DND-41 (cell line): ENCODE measurements around the gene SLC24A4.
"Not testable (repeated sequence)": the region's sequence is repeated elsewhere in the genome, so short reads cannot be mapped to it uniquely, and the experiment has no call there.

ENCODE experiments used
- ATAC-seq: fragments of 200-7000 bp; cut with Tn5 transposase; 3 replicates; pipeline ENCODE4 v1.9.1; 2021; ENCODE audit warnings: low read depth; ENCODE audit not compliant: insufficient read depth
- DNase-seq: peaks from one replicate; pipeline ENCODE4 v3.0.0-alpha.2; 2020
- H2AFZ ChIP-seq: 2 replicates; pipeline ENCODE4 v1.6.0; 2012; ENCODE audit warnings: low read depth, low read length
- H3K27ac ChIP-seq: 2 replicates; pipeline ENCODE4 v1.5.1; 2012; ENCODE audit warnings: low read length, inconsistent platforms
- H3K27me3 ChIP-seq: fragments of 200-600 bp; sonication (generic); 2 replicates; pipeline ENCODE4 v1.6.0; 2012; ENCODE audit warnings: low read length, mild to moderate bottlenecking, inconsistent platforms; ENCODE audit not compliant: insufficient read depth, poor library complexity
- H3K36me3 ChIP-seq: 2 replicates; pipeline ENCODE4 v1.5.1; 2012; ENCODE audit warnings: low read length, inconsistent platforms; ENCODE audit not compliant: insufficient read depth
- H3K4me1 ChIP-seq: 2 replicates; pipeline ENCODE4 v1.5.1; 2012; ENCODE audit warnings: mild to moderate bottlenecking, low read length; ENCODE audit not compliant: insufficient read depth
- H3K4me2 ChIP-seq: 2 replicates; pipeline ENCODE4 v1.6.0; 2012; ENCODE audit warnings: mild to moderate bottlenecking, moderate library complexity, low read length, inconsistent platforms; ENCODE audit not compliant: insufficient read depth
- H3K4me3 ChIP-seq, 2 experiments: fragments of 200-600 bp in 1 of 2; shearing (Covaris generic) in 1 of 2; 2 replicates each; pipeline ENCODE4 v1.5.1; 2012 to 2016; ENCODE audit warnings: inconsistent platforms in 2 of 2, low read length in 2 of 2, mild to moderate bottlenecking in 2 of 2, low read depth in 1 of 2, moderate library complexity in 1 of 2
- H3K79me2 ChIP-seq: 2 replicates; pipeline ENCODE4 v1.6.0; 2012; ENCODE audit warnings: low read length, inconsistent platforms; ENCODE audit not compliant: insufficient read depth
- H3K9ac ChIP-seq: 2 replicates; pipeline ENCODE4 v1.6.0; 2012; ENCODE audit warnings: low read depth, mild to moderate bottlenecking, inconsistent platforms, low read length, moderate library complexity
- H3K9me3 ChIP-seq: 2 replicates; pipeline ENCODE4 v1.5.1; 2012; ENCODE audit warnings: low read length, moderate library complexity, mild to moderate bottlenecking, inconsistent platforms; ENCODE audit not compliant: insufficient read depth, severe bottlenecking
- H4K20me1 ChIP-seq: 2 replicates; pipeline ENCODE4 v1.6.0; 2012; ENCODE audit warnings: low read length; ENCODE audit not compliant: insufficient read depth
- EZH2 ChIP-seq: IDR thresholded peaks from 3 replicates; pipeline ENCODE4 v1.6.1; 2012; ENCODE audit warnings: borderline replicate concordance, low read depth, mild to moderate bottlenecking, moderate library complexity, low read length, inconsistent platforms; ENCODE audit not compliant: severe bottlenecking
- TF ChIP-seq, protein P1 (sequence below): IDR thresholded peaks from 2 replicates; pipeline ENCODE4 v1.5.1; 2012; ENCODE audit warnings: borderline replicate concordance, low read length, moderate library complexity, mild to moderate bottlenecking; ENCODE audit not compliant: poor library complexity, severe bottlenecking; ENCODE audit errors: extremely low read depth

The SLC24A4 gene

DNA sequence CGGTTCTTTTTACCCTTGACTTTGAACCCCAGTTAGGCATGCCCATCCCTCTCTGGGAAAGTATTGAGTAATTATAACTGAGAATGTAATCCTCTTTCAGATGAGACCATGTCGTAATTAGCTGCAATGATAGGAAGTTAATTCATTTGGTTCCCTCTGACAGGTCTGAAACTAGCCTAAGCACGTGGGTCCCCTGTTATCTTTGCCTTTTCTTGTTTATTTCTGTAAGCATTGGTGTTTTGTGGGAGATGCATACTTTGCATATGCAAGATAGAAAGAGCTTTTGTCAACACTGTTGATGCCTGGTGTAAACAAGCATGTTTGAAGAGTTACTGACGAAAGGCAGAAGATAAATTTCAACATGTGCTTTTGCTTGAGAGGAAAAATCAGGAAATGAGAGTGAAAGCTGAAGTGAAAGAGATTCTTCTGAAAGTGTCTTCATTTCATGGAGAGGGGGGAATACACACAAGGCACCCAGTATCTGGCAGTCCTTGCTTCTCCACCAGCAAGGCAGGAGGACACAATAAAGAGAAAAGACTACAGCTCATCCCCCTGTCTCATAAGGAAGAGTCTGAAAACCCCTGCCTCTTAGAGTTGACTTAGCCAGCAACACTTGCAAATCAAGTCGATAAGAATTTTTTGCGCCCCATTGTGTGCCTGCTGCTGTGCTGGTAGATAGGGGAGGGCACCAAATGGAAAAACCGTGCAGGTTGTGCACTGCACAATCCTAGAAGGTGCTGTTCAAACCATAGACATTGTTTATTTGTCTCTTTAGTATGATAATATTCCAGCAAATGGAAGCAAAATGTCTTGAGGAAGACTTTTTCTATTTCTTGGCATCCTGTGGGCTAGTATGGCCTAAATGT lies 77.8 kb downstream of the SLC24A4 start:
- DNase-seq (no peak), ATAC-seq (no peak)
- Histone ChIP-seq H4K20me1 (no peaks in the 10 kb centered on the region), H3K27ac (no peak overlapping the region), H3K9ac (no peak overlapping the region), H3K4me1 (no peaks in the 10 kb centered on the region), H3K36me3 (no peaks in the 10 kb centered on the region), H3K4me3 (no peak overlapping the region), H2AFZ (no peak overlapping the region), H3K79me2 (no peaks in the 10 kb centered on the region), H3K4me2 (no peak overlapping the region), H3K27me3 (peaks cover 9% of the 10 kb centered on the region), H3K9me3 (no peaks in the 10 kb centered on the region)
- TF ChIP-seq, protein P1, sequence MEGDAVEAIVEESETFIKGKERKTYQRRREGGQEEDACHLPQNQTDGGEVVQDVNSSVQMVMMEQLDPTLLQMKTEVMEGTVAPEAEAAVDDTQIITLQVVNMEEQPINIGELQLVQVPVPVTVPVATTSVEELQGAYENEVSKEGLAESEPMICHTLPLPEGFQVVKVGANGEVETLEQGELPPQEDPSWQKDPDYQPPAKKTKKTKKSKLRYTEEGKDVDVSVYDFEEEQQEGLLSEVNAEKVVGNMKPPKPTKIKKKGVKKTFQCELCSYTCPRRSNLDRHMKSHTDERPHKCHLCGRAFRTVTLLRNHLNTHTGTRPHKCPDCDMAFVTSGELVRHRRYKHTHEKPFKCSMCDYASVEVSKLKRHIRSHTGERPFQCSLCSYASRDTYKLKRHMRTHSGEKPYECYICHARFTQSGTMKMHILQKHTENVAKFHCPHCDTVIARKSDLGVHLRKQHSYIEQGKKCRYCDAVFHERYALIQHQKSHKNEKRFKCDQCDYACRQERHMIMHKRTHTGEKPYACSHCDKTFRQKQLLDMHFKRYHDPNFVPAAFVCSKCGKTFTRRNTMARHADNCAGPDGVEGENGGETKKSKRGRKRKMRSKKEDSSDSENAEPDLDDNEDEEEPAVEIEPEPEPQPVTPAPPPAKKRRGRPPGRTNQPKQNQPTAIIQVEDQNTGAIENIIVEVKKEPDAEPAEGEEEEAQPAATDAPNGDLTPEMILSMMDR = no peak
- TF ChIP-seq EZH2 = no peak

DNA sequence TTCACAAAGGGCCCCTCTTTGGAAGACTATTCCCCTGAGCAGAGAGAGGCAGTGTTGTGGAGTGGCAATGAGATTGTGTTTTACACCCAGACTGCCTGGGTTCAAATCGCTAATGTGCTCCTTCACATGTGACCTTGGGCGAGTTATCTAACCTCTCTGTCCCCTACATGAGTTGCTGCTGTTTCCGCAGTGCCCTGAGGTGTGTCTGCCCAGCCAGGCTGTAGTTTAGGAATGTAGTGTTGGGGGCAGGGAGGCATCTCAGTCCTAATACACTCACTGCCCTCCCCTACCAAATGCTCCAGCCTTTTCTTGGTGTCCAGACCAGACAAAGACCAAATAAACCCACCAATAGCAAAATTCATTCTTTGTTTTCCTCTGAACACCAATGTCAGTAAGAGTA lies 78.6 kb downstream of the SLC24A4 start:
- H3K27ac ChIP-seq = no peak overlapping the region
- TF ChIP-seq, protein P1 = no peak
- no peak for TF ChIP-seq EZH2
- ATAC-seq = no peak

DNA sequence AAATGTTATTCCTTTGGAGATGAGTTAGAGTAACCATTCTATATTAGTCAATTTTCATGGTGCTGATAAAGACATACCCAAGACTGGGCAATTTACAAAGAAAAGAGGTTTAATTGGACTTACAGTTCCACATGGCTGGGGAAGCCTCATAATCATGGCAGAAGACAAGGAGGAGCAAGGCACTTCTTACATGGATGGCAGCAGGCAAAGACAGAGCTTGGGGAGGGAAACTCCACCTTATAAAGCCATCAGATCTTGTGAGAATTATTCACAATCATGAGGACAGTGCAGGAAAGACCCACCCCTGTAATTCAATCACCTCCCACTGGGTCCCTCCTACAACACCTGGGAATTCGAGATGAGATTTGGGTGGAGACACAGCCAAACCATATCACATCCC lies 79.5 kb downstream of the SLC24A4 start:
- not testable (repeated sequence) for ATAC-seq, DNase-seq, H3K9ac ChIP-seq, H3K4me3 ChIP-seq, H3K79me2 ChIP-seq, H4K20me1 ChIP-seq, H2AFZ ChIP-seq, H3K4me1 ChIP-seq, H3K9me3 ChIP-seq, H3K36me3 ChIP-seq, H3K4me2 ChIP-seq, H3K27ac ChIP-seq, H3K27me3 ChIP-seq

More for the DNA sequence above, 78.6 kb downstream of the SLC24A4 start:
- Histone ChIP-seq H2AFZ (no peak overlapping the region), H4K20me1 (no peaks in the 10 kb centered on the region), H3K4me2 (no peak overlapping the region), H3K36me3 (no peaks in the 10 kb centered on the region), H3K4me3 (no peak overlapping the region), H3K27me3 (peaks cover 9% of the 10 kb centered on the region), H3K9ac (no peak overlapping the region), H3K9me3 (peaks cover 4% of the 10 kb centered on the region), H3K79me2 (no peaks in the 10 kb centered on the region), H3K4me1 (no peaks in the 10 kb centered on the region)
- no peak for DNase-seq

DNA sequence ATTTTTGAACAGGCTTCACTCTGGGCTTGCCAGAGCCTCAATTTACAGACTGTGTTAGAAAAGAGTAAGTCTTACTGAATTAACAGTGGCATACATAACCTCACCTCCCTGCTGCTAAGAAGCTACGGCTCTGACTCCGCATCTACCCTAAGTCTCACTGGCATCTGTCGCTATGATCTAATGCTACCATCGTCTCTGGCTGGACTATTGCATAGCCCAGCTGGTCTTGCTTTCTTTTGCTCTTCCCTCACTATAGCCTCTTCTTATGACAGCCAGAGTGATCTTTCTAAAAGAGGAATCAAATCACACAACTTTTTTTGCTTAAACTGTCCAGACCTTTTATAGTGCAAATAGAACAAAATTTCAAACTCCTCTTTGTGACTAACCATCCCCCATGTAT lies 81.1 kb downstream of the SLC24A4 start:
- no peak for DNase-seq
- Histone ChIP-seq H3K79me2 (no peaks in the 10 kb centered on the region), H3K27me3 (no peaks in the 10 kb centered on the region), H3K4me2 (no peak overlapping the region), H3K9ac (no peak overlapping the region), H4K20me1 (no peaks in the 10 kb centered on the region), H3K27ac (no peak overlapping the region), H2AFZ (no peak overlapping the region), H3K4me3 (no peak overlapping the region), H3K36me3 (no peaks in the 10 kb centered on the region), H3K9me3 (peaks cover 7% of the 10 kb centered on the region), H3K4me1 (no peaks in the 10 kb centered on the region)
- ATAC-seq = no peak
- no peak for TF ChIP-seq EZH2
- TF ChIP-seq, protein P1 = no peak
